HG03097 (cell line): ENCODE results near the gene SMIM41.

Experiments used
- ATAC-seq: cut with Tn5 transposase; IDR thresholded peaks from one replicate; pipeline ENCODE4 v1.9.1; 2021; ENCODE audit not compliant: unreplicated experiment, low FRiP score

SMIM41 gene

GRCh38 chr12:52079576-52080402 is at the start of gene SMIM41:
Gene SMIM41 (plus strand): TSS chr12:52079704. CDS start chr12:52079780, 76 bp downstream.
- ATAC-seq: no peak

DNA sequence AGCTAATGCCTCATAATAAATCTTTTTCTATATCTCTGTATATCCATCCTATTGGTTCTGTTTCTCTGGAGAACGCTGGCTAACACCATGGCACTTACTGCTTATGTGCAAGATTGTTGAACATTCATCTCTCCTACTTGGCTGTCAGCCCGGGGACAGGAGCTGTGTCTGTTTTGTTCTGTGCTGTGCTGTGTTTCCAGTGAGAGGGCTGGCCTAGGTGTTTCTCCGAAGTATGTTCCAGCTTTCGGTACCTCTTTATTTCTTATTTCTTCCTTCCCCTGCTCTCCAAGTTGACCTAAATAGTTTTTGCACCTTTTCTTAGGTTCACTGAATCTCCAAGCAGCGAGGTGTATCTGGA is 47.1 kb upstream of the SMIM41 start:
- ATAC-seq: no peak

- ATAC-seq: peak; percentile 85
These were observed 46.6 kb upstream of the SMIM41 start for GRCh38 chr12:52032804-52033445.

DNA sequence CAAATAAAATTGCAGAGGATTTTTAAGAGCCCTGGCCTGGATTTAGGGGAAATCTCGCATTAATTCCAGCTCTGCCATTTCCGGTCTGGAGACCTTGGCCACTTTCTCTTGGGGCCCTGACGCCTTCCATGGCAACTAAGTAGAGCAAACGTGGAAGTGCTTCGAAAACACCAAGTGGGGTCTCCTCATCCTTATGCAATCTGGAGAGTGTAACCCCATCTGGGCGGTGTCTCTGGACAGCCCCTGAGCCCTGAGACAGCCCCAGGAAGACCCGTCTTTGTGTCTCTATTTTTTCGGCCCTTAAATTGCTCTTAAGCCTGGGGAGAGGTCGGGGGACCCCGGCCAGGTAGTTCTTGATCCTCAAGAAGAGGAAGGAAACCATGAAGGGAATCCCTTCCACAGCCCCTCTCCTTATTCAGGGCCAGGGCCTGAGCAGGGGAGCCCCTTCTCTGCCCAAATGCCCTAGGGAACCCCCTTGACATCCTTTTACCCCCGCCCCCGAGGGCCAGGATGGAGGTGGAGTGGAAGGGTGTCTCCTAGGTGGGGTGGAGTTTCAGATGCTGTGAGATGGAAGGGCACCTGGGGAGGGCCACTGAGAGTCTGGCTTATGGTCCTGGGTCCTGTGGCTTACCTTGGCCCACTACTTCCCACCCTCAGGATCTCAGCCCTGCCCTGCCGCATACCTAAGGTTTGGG is 45.9 kb upstream of the SMIM41 start:
- no peak for ATAC-seq

DNA sequence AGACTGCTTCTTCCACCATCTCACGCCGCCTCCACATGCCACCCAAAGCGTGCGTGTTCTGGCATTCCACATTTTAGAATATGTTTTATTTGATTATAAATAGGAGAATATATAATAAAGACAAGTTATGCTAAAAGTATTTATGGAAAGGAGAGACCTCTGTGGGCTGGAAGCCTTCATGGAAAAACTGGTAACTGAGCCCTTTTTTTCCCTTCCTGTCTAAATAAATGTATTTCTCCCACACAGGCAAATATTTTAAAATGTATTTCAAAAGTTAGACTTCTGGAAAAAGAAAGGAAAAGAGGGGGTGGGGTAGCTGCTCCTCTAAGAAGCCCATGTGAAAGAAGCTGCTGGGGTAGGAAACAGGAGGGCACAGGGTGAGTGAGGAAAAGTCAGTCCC is 44.3 kb upstream of the SMIM41 start:
- no peak for ATAC-seq

DNA sequence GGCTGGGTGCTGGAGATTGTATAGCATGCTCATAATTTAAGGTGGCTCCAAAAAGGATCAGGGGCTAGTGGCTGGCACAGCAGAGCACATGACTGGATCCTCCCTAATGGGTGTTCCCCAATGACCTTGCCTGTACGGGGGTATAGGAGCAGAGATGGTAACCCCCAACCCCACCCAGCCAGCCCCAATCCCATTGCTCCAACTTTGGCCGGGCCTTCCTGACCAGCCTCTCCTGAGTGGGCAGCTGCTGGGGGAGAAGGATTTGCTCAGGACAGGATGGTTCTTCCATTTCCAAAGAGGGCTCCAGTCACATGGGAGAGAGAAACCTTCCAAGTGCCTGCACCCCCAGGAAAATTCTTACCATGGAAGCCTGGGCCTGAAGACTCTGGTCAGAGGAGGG is 43.6 kb upstream of the SMIM41 start:
- no peak for ATAC-seq

GRCh38 chr12:52036587-52037171 is 42.8 kb upstream of the SMIM41 start:
- peak; percentile 38 for ATAC-seq

DNA sequence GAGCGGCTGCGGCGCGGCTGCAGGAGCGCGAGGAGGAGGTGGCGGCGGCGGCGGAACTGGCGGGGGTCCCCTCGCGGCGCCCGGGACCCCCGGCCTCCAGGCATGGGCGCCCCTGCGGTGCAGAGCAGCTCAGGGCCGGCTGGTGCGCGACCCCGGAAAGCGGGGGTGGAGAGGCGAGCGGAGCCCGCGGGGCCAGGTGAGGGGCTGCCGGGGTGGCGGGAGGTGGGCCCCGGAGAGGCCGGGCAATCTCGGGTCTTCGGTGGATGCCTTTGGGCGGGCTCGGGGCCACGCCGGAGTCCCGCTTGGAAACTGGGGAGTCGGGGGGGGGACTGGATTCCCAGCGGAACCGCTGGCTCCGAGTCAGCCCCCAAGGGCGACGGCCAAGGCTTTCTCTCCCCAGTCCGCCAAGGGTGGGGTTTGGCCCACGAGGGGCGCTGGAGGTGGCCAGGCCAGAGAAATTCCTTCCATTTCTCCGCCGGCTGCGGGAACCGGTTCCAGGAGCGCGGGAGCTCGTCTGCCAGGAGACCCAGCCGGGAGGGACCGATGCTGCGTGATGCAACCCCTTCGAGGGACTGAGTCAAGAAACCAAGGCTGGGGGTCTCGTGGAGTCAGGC is 42.1 kb upstream of the SMIM41 start:
- ATAC-seq: no peak

DNA sequence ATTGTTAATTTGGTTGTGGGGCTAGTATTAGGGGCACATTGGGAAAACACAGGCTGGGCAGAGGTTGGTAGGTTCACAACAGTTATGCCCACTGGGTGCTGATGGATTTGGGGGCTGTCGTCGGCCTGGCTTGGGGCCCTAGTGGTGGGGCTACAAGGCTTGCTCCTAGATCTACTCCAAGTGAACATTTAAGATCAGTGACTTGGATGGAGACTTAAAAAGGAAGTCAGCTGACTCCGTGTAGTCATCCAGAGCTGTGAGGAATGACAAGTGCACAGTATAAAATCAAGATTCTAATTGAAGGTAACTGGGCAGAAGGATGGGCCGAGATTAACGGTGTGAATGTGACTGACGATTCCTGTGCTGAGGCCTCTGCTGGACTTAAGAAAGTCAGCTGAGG is 41.1 kb upstream of the SMIM41 start:
- ATAC-seq: no peak

DNA sequence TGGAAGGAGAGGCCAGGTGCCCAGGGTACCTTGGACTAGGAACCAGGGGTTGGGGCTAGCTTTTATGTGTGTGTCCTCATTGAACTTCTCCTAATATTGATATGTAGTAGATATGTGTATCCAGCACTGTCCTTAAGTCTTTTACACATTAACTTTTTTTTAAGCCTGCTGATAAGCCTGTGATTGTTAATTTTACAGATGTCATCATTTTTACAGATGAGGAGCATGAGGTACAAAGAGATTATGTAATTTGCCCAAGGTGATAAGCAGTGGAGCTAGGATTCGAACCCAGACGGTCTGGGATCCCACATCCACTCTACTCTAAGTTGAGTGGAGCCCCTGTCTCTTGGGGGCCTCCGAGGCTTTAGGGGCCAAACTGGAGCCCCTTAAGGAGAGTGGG is 38.5 kb upstream of the SMIM41 start:
- no peak for ATAC-seq

DNA sequence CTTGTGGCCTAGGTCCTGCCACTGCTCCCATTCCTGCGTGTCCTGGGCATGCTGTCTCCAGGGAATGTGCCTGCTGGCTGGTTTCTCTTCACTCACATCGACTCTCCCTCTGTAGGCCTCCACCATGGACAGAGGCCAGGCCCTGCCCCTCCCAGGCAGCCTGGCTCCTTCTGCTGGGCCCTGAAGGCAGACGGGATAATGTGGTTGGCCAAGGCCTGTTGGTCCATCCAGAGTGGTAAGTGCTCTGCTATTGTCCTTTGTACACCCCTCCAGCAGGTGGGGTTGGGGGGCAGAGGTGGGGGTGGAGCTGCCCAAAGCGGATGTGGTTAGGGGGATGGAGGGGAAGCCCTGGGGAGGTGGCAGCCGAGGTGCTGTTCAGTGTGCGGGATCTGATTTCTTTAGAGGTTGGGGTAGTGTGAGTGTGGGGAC is 37.8 kb upstream of the SMIM41 start:
- ATAC-seq: no peak

DNA sequence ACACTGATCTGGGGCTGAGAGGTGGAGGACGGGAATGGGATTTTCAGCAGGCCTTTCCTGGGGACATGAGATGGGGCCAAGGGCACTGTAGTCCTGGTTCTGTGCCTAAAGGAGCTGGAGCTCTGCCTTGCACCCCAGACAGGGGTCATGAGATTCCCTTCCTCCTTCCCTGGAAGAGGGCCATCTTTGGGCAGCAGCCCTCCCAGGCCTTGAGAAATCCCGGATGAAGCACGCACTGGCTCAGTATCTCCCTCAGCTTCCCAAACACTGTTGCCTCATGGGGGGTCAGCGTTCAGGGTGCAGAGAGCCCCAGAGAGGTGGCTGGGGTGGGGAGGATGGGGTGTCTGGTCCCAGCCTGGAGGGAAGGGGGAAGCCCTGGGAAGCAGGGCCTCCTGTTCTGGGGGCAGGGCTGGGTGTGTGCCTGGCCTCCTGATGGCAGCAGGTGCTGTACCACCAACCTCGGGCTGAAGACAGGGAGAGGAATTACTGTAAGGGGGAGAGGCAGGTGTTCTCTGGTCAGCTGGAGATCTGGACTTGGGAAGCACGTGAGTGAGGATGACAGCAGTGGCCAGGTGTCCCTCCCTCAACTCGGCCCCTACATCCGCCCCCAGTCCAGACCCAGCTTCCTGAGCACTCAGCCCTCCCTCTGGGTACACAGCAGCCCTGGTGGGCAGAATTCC is 36.7 kb upstream of the SMIM41 start:
- ATAC-seq: no peak

DNA sequence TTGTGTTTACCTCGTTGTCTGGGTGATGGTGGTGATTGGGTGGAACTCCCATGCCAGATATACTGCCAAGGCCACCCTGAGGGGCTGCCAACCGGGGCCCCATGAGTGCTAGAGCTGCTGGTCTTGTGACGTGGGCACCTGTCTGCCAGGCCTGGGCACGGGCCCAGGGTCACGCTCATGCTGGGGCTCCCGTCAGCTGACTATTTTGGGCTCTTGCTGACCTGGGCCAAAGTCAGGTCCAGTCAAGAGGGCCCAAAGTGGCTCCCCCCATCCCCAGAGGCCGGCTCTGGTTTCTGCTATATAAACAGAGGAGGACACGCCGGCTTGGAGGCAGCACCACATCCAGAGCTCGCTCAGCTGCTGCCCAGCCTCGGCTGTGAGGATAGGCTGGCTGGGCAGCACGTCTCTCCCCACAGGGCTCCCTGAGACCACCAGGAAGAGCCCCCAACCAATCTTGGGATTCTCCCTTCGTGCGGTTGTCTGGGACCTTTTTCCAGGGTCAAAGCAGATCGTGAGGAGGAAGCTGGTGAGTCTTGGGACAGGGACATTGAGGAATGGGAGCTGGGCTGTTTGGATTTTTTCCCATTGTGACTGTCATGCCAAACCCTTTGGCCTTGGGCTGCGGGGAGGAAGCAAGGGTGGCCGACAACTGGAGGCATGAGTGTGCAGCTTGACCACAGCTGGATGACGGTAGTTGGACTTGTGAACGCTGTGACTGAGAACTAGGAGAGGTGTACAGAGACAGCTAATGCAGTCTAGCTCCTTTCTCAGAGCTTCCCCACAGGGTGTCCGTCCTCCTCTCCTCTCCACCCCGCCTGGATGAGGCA is 35.9 kb upstream of the SMIM41 start:
- ATAC-seq: no peak

DNA sequence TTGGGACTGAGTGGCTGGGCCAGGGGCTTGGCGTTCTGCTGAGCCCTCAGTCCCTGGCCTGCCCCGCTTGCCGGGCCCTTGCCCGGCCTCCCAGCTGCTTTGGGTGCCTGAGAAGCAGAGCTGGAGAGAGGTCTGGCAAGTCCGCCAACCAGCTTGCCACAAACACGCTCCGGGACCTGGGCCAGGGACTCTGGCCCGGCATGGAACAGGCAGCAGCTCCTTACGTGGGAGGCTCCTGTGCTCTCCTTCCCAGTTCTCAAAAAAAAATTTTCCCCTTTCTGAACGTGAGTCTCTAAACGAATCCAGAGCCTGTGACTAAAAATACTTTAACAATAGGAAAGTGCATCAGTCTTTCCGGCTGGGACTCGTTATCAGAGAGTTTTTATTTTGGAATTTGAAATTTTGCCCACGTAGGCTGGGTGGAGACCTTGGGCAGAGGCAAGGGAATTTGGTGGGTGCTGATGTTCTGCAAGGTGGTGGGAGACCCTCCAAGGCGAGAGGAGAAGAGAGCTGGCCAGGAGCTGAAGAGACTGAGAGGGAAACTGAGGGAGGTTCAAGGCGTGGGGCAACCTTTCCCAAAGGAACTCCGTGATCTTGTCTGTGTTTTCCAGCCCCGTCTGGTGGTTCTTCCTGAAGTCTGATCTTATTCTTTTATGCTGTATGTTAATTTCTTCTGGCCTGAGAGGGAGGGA is 35.1 kb upstream of the SMIM41 start:
- no peak for ATAC-seq

DNA sequence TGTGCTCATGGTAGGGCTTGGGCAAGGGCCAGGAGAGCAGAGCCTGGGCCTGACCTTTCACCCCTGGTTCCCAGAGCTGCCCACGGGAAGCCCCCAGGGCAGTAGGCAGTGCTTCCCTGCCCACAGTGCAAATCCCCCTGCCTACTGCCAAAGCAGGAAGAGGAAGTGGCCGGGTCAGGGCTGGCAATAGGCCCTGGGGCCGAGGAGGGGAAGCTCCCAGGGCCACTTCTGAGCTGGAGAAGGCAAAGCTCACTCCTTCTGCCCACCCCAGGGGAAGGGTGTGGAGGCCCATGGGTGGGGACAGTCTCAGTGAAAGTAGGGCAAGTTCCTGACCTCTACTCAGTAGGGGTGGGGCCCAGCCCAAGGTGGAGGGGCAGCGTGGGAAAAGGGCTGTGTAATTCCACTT is 33.7 kb upstream of the SMIM41 start:
- no peak for ATAC-seq

- no peak for ATAC-seq
These were observed 32.6 kb upstream of the SMIM41 start for GRCh38 chr12:52046859-52047258.

DNA sequence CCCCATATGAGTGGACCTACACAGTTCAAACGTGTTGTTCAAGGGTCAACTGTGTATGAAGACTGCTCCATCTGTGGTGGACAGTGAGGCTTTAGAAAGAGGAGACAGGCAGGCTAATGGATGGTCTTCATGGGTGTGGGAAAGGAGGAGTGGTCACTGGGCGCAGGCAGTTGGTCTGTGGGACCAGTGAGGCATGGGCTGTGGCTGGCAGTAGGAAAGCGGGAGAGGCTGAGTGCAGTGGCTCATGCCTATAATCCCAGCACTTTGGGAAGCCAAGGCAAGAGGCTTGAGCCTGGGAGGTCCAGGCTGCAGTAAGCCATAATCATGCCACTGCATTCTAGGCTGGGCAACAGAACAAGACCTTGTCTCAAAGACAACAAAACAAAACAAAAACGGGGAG is 30.2 kb upstream of the SMIM41 start:
- no peak for ATAC-seq

- ATAC-seq: no peak
These were observed 29.8 kb upstream of the SMIM41 start for GRCh38 chr12:52049688-52050087.
